Stomach (tissue), 4 donors: ENCODE data around the gene RTKN.

Experiments used
- EP300 ChIP-seq: sonication (generic); formaldehyde crosslinking; IDR thresholded peaks from one replicate; pipeline ENCODE4 v1.6.1; 2017; ENCODE audit warnings: antibody characterized with exemption
- POLR2A ChIP-seq, 4 donors: fragments of 450-650 bp; IDR thresholded peaks; one replicate each; pipeline ENCODE4 v1.6.1; 2016; ENCODE audit warnings: antibody characterized with exemption in 4 of 4, control low read depth in 2 of 4, mild to moderate bottlenecking in 1 of 4, moderate library complexity in 1 of 4
- POLR2AphosphoS5 ChIP-seq, 3 donors: sonication (generic); formaldehyde crosslinking; IDR thresholded peaks; one replicate each; pipeline ENCODE4 v1.6.1; 2016; ENCODE audit warnings: antibody characterized with exemption in 3 of 3
- TF ChIP-seq, protein P1 (sequence below), 7 experiments: fragments of 450-650 bp in 4 of 7; fragments of 200-600 bp in 3 of 7; sonication (generic) in 3 of 7; IDR thresholded peaks; one replicate each; pipeline ENCODE4 v1.5.1; 2016 to 2019; ENCODE audit warnings: antibody characterized with exemption in 7 of 7, control low read depth in 2 of 7, mild to moderate bottlenecking in 1 of 7

DNA sequence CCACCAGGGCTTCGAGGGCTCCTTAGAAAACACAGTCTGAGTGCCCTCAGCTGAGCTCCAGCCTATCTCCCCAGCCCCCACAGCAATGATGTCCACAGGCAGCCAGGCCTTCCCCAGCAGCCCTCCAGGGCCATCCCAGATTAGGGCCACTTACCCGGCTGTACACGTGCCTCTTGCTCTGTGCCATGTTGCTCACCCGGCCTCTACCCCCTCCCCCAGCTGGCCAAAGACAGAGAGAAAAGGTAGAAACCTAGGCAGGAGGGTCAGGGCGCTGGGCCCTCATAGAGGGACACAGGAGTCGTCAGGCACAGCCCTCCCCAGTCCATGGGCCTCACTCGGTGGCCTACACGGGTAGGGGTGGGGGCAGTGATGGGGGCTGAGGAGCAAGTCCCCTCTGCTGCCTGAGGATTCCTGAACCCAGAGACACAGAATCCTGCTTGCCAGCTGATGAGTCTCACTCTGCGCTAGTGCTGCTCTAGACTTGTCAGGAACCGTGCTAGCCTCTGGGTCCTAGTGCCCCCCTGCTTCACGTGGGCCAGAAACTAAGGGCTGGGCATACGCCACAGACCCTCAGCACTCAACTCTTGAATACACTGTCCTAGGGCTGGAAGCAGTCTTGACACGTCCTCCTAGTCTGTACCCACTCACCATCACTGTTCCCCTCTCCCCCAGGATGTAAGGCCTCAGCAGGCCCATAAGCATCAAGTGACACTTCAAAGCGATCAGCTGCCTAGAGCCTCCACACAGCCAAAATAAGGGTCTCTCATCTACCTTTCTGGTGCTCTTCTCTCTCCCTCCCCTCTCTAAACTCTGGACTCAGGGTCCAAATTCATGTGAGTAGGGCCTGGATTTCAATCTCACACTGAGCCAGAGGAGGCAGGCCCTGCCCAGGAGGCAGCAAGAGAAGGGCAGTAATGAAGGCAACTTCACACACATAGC is 61.6 kb downstream of the RTKN start, which contains the start of gene DCTN1:
- TF ChIP-seq, protein P1, sequence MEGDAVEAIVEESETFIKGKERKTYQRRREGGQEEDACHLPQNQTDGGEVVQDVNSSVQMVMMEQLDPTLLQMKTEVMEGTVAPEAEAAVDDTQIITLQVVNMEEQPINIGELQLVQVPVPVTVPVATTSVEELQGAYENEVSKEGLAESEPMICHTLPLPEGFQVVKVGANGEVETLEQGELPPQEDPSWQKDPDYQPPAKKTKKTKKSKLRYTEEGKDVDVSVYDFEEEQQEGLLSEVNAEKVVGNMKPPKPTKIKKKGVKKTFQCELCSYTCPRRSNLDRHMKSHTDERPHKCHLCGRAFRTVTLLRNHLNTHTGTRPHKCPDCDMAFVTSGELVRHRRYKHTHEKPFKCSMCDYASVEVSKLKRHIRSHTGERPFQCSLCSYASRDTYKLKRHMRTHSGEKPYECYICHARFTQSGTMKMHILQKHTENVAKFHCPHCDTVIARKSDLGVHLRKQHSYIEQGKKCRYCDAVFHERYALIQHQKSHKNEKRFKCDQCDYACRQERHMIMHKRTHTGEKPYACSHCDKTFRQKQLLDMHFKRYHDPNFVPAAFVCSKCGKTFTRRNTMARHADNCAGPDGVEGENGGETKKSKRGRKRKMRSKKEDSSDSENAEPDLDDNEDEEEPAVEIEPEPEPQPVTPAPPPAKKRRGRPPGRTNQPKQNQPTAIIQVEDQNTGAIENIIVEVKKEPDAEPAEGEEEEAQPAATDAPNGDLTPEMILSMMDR (IDR thresholded peaks at IDR 0.05), result no peak
- TF ChIP-seq POLR2AphosphoS5 (IDR thresholded peaks at IDR 0.05) (peak in 2 of 3 donors; percentile 8), EP300 (no peak), POLR2A (IDR thresholded peaks at IDR 0.05) (no peak)
